A673 (cell line): ENCODE data around the gene MSANTD1. TPM values are rescaled to one million over a fixed set of nuclear protein-coding genes. Genes with fewer than 3 reads are reported as not detected.

Experiments
- BruUV-seq: library from RNA; stranded (reverse); fragments of 400-500 nt; replicated peaks from 2 replicates; lab custom pipeline; 2021; lab: Mats Ljungman, UMichigan
- CTCF ChIA-PET: fragments of 300-600 bp; sonication (Branson Sonifier 250); formaldehyde crosslinking; loops from one replicate; lab custom pipeline; 2022; ENCODE audit warnings: antibody characterized with exemption; lab: Charles Lee
- POLR2A ChIA-PET: fragments of 300-600 bp; sonication (Branson Sonifier 250); formaldehyde crosslinking; loops from one replicate; lab custom pipeline; 2022; ENCODE audit warnings: antibody characterized with exemption; ENCODE audit not compliant: low non-redundant PET; lab: Charles Lee
- DNase-seq: peaks from one replicate; pipeline ENCODE4 v3.0.0-alpha.2; 2015; ENCODE audit warnings: low spot score
- H3K27ac ChIP-seq: fragments of 200-600 bp; sonication (generic); 2 replicates; pipeline ENCODE4 v1.5.1; 2016; ENCODE audit warnings: mixed run types, low read depth, mild to moderate bottlenecking, mixed read lengths, antibody characterized with exemption, low read length; ENCODE audit not compliant: poor library complexity, severe bottlenecking
- H3K27me3 ChIP-seq: fragments of 200-600 bp; sonication (generic); replicated peaks from 2 replicates; pipeline ENCODE4 v1.6.1; 2017; ENCODE audit warnings: mixed run types, low read depth, mild to moderate bottlenecking, mixed read lengths, antibody characterized with exemption, low read length; ENCODE audit not compliant: insufficient read depth, poor library complexity
- H3K36me3 ChIP-seq: fragments of 200-600 bp; sonication (generic); 2 replicates; pipeline ENCODE4 v1.6.1; 2016; ENCODE audit warnings: mixed run types, mild to moderate bottlenecking, mixed read lengths, antibody characterized with exemption, low read length; ENCODE audit not compliant: insufficient read depth, poor library complexity, severe bottlenecking
- H3K4me1 ChIP-seq: fragments of 200-600 bp; sonication (generic); 2 replicates; pipeline ENCODE4 v1.6.1; 2017; ENCODE audit warnings: mixed run types, mild to moderate bottlenecking, mixed read lengths, antibody characterized with exemption, low read length; ENCODE audit not compliant: insufficient read depth, poor library complexity, severe bottlenecking
- H3K4me3 ChIP-seq: fragments of 200-600 bp; sonication (generic); 2 replicates; pipeline ENCODE4 v1.5.1; 2016; ENCODE audit warnings: low read depth, mixed run types, mild to moderate bottlenecking, mixed read lengths, low read length; ENCODE audit not compliant: poor library complexity, severe bottlenecking
- H3K9me3 ChIP-seq: fragments of 200-600 bp; sonication (generic); 2 replicates; pipeline ENCODE4 v1.6.1; 2016; ENCODE audit warnings: mixed run types, low read depth, mild to moderate bottlenecking, mixed read lengths, antibody characterized with exemption, low read length; ENCODE audit not compliant: poor library complexity, severe bottlenecking
- CTCF ChIP-seq: fragments of 300-800, 200-600 bp; sonication (generic); conservative IDR thresholded peaks from 2 replicates; pipeline ENCODE4 v1.5.1; 2017; ENCODE audit warnings: low read depth, mild to moderate bottlenecking, antibody characterized with exemption, low read length, moderate library complexity, mixed read lengths
- EZH2 ChIP-seq: fragments of 200-600 bp; sonication (generic); IDR thresholded peaks from 2 replicates; pipeline ENCODE4 v1.6.1; 2017; ENCODE audit warnings: borderline replicate concordance, low read depth, mild to moderate bottlenecking, mixed read lengths, antibody characterized with exemption, low read length; ENCODE audit not compliant: poor library complexity, severe bottlenecking
- intact Hi-C: fragments of 100-400 bp; cut with micrococcal nuclease; formaldehyde crosslinking; loops from one replicate; pipeline ENCODE4 v1.10.0; 2022; ENCODE audit not compliant: unreplicated experiment
- total RNA-seq: library from RNA; stranded (reverse); gene quantifications from 2 replicates; pipeline ENCODE4 v1.2.3, GENCODE V29; 2021

MSANTD1 gene
- total RNA-seq, 1 experiment from 2014 or later, result 2.3 TPM

GRCh38 chr4:3236326-3236878, 12.6 kb upstream of the MSANTD1 start:
- DNase-seq, result no peak
- TF ChIP-seq CTCF (no peak), EZH2 (no peak)
- Histone ChIP-seq H3K36me3 (peaks cover 21% of the 10 kb centered on the region), H3K27me3 (no peaks in the 10 kb centered on the region), H3K4me3 (no peak overlapping the region), H3K9me3 (no peaks in the 10 kb centered on the region), H3K4me1 (no peaks in the 10 kb centered on the region), H3K27ac (no peak overlapping the region)
- ChIA-PET POLR2A (no interaction called here), CTCF (no interaction called here)
- no TSS peak for BruUV-seq
- intact Hi-C loops, result no loop called here

- intact Hi-C loops, result no loop called here
- no peaks in the 10 kb centered on the region for H3K4me1 ChIP-seq
- H3K9me3 ChIP-seq, result no peaks in the 10 kb centered on the region
- H3K36me3 ChIP-seq, result peaks cover 21% of the 10 kb centered on the region
- no peak overlapping the region for H3K27ac ChIP-seq
- POLR2A ChIA-PET, result no interaction called here
- H3K27me3 ChIP-seq, result no peaks in the 10 kb centered on the region
- CTCF ChIA-PET, result no interaction called here
- no peak overlapping the region for H3K4me3 ChIP-seq
- no TSS peak for BruUV-seq
- TF ChIP-seq CTCF (no peak), EZH2 (no peak)
- DNase-seq, result no peak
These were observed 11.7 kb upstream of the MSANTD1 start for GRCh38 chr4:3237266-3237665.

- POLR2A ChIA-PET, result no interaction called here
- intact Hi-C loops, result no loop called here
- Histone ChIP-seq H3K4me3 (no peak overlapping the region), H3K36me3 (peaks cover 21% of the 10 kb centered on the region), H3K9me3 (no peaks in the 10 kb centered on the region), H3K4me1 (no peaks in the 10 kb centered on the region), H3K27ac (no peak overlapping the region), H3K27me3 (no peaks in the 10 kb centered on the region)
- CTCF ChIA-PET, result no interaction called here
- DNase-seq, result no peak
- no peak for TF ChIP-seq EZH2
- TF ChIP-seq CTCF, result no peak
- no TSS peak for BruUV-seq
These were observed 11.0 kb upstream of the MSANTD1 start for GRCh38 chr4:3237712-3238560.
